GM13977 (cell line): Measurements from ENCODE around the gene HOXD9.

ENCODE experiments used
- DNase-seq: peaks from one replicate; pipeline ENCODE4 v3.0.0; 2012; ENCODE audit warnings: low spot score
- in situ Hi-C: fragments of 300-500 bp; cut with MboI; formaldehyde crosslinking; loops from one replicate; pipeline ENCODE4 v1.12.0; 2022; ENCODE audit warnings: low sequenced_read_pairs, low pct_unique_long_range_greater_than_20kb, mixed read lengths, inconsistent platforms; ENCODE audit not compliant: unreplicated experiment
- TF ChIP-seq, protein P1 (sequence below): IDR thresholded peaks from 2 replicates; pipeline ENCODE4 v1.5.1; 2012; ENCODE audit warnings: mild to moderate bottlenecking, control low read depth; ENCODE audit not compliant: insufficient read depth; ENCODE audit errors: extremely low read depth, missing control alignments

HOXD9 gene

DNA sequence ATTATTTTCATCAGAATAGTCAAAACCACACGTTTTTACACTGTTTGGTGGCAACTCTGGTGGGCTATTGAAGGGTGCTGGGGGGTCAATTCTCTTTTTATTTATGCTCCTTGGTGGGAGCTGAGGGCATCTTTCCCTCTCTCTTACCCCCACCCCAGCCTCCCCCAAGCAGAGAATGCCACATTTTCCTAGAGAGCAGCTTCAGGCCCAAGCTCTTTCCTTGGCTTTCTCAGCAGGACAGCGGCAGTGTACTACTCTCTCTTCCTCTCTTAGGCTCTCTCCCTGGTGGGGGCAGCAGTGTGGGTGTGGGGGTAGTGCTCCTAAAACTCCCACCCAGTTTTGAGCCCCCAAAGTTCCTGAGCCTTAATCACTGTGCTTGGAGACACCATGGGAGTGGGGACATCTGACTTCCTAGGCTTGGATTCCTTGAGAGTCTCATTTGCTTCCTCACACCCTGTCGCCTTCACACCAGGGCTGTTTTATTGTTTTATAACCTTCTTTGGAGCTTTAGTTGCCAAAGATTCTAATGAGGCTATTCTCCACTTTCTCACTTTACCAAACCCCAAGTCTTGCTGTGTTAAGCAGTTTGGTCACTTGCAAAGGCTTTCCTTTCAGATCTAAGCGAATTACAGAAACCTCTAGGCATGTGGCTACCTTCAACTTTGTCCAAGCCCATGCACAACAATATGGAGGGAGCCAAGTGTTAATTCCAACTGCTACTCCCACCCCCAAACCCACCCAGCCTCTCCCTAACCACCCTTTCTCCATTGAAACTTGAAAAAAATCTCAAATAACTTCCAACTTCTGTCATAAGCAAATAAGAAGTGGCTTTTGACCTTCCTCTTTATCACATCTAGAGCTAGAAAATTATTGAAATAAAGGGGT is 22.8 kb downstream of the HOXD9 start:
- DNase-seq = no peak
- TF ChIP-seq, protein P1, sequence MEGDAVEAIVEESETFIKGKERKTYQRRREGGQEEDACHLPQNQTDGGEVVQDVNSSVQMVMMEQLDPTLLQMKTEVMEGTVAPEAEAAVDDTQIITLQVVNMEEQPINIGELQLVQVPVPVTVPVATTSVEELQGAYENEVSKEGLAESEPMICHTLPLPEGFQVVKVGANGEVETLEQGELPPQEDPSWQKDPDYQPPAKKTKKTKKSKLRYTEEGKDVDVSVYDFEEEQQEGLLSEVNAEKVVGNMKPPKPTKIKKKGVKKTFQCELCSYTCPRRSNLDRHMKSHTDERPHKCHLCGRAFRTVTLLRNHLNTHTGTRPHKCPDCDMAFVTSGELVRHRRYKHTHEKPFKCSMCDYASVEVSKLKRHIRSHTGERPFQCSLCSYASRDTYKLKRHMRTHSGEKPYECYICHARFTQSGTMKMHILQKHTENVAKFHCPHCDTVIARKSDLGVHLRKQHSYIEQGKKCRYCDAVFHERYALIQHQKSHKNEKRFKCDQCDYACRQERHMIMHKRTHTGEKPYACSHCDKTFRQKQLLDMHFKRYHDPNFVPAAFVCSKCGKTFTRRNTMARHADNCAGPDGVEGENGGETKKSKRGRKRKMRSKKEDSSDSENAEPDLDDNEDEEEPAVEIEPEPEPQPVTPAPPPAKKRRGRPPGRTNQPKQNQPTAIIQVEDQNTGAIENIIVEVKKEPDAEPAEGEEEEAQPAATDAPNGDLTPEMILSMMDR = no peak
- in situ Hi-C loops = loop anchor here (10.0 kb wide), 1 partner anchor 309 kb away; no protein-coding TSS in a partner anchor

DNA sequence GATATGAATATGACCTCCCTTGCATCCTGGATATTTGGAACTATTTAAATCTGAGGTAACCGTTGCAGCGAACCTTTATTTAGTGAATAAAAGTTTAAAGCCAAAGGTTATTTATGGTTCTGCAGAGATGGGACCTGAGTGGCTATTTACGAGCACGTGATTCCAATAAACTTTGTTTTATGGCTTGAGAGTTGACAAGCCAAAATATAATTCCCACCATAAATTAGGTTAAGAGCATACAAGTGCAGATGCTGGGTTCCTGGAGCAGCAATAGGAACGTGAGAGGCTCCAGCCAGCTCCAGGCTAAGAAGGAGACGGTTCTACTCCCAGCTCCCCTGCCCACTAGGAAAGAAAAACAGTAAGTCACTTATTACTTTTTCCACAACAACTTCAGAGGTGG is 23.6 kb downstream of the HOXD9 start:
- TF ChIP-seq, protein P1 = no peak
- in situ Hi-C loops = loop anchor here (10.0 kb wide), 1 partner anchor 309 kb away; no protein-coding TSS in a partner anchor
- no peak for DNase-seq

DNA sequence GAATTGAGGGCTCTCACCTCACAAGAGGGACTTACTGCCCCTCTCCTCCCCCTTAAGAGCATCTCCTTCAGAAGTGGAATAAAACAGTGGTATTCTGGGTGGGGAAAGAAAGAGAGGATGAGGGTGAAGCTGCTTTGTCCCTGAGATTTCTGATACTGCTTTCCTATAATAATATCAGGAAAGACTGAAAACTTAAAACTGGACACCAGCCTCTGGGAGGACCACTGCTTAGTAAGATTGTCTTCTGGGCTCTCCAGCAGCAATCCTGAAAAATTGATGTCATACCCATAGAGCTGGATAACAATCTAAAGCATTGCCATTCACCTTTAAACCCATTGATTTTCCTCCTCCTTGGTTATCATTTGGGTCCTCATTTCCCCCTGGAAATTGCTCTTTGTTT is 24.1 kb downstream of the HOXD9 start:
- DNase-seq = no peak
- TF ChIP-seq, protein P1 = no peak
- in situ Hi-C loops = loop anchor here (10.0 kb wide), 1 partner anchor 308 kb away; no protein-coding TSS in a partner anchor

DNA sequence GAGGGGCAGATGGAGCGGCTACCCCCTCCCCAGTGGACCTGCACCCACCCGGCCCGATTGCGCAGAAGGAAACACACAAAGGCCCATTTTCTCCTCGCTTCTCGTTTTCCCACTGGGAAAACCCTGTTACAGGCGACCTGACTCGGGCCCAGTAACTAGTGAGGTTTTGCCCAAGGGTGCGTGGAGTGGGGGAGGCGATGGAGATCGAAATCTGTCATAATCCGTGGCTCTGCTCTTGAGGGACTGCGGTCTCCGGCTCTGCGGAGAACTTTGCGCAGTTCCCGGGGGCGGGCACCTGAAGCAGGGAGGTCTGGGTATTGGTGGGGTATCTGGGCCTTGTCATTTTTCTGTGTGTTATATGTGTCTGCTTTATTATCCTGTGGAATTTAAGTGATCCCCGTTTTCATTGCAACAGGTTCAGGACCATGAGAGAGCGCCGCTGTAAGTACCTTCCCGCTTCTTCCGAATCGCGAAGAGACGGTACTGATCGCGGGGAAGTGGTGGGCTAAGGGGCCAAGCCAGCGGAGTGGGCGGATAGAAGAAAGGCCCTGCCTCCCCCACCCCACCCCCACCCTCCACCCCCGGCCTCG is 24.8 kb downstream of the HOXD9 start:
- in situ Hi-C loops = loop anchor here (10.0 kb wide), 1 partner anchor 307 kb away; no protein-coding TSS in a partner anchor

DNA sequence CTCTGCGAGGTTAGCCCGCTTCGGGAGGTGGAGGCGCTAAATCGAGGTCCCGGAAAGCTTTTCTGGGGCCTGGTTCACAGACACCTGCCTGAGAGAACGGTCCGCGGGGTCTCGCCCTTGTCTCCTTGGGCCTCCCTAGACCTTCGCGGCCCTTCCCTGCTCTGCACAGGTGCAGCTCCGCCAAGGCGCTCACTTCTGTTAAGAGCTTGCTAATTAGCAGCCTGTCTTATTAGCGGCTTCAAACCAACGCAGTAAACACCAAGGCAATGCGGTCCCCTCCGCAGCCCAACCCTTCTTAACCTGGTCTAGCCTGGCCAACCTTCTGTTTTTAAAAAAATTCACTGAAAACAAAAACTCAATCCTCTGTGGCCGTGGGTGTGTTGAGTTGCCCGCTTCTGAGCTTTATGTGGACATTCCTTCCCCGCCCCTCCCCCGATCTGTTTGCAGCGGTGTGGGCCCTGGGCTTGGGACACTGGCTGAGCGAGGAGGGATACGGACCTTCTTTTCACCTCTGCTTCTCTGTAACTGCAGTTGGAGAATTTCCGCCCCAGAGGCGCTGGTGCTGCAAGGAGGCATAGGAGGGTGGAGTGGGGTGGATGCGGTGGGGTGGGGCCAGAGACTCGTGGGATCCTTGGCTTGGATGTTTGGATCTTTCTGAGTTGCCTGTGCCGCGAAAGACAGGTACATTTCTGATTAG is 25.4 kb downstream of the HOXD9 start:
- in situ Hi-C loops = loop anchor here (10.0 kb wide), 1 partner anchor 307 kb away; no protein-coding TSS in a partner anchor
- TF ChIP-seq, protein P1 = no peak
- DNase-seq = no peak

More for the DNA sequence above, 24.8 kb downstream of the HOXD9 start:
- TF ChIP-seq, protein P1 = no peak
- DNase-seq = no peak

DNA sequence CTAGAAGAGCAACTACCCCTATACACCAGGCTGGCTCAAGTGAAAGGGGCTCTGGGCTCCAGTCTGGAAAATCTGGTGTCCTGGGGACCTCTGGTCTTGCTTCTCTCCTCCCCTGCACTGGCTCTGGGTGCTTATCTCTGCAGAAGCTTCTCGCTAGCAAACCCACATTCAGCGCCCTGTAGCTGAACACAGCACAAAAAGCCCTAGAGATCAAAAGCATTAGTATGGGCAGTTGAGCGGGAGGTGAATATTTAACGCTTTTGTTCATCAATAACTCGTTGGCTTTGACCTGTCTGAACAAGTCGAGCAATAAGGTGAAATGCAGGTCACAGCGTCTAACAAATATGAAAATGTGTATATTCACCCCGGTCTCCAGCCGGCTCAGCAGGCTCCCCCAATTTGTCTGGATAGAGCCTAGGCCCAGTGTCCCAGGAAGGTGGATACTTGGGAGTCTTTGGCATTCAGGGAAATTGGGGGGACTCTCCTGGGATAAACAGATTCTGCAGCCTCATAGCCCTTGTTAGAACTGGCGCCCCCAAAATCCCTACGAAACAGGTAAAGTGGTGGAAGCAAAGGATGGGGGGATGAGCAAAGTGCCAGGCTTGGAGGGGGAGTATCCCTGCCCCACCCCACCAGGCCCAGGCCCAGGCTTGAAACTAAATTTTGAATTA is 26.4 kb downstream of the HOXD9 start:
- TF ChIP-seq, protein P1 = no peak
- DNase-seq = no peak
- in situ Hi-C loops = loop anchor here (10.0 kb wide), 1 partner anchor 306 kb away; no protein-coding TSS in a partner anchor
